Measurements from ENCODE around the gene KRT76. TPM values are rescaled to one million over a fixed set of nuclear protein-coding genes. Genes with fewer than 3 reads are reported as not detected.

The KRT76 gene
- total RNA-seq, 1 experiment from 2014 or later: not detected

DNA sequence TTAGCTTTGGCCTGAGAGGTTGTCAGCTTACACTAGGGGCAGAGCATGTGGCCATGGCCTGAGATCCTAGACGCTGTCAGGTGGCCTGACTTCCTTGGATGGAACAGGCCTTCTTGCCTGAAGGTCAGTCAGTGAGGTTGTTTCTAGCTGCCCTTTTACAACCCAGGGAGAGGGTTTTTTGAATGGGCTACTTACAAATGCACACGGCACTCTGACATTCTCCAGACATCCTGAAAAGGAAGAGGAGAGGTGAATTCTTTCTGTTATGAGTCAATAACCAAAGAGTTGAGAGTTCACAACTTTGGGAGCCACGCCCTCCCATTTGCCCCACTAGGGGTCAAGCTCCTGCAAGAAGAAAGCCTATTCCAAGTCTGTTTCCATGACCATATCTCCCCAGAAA lies 7.8 kb downstream of the KRT76 start:
- ATAC-seq: no peak
- peaks cover 15% of the 10 kb centered on the region; the same call in 1 of the 2 replicates for H3K27me3 ChIP-seq (ENCODE audit: insufficient read depth, low read length)
- H3K9me2 ChIP-seq (ENCODE audit: insufficient read depth): no peaks in the 10 kb centered on the region
- peaks cover 0 to 5% of the 10 kb centered on the region in 2 experiments; a peak in 1 of 4 replicates for H3K4me1 ChIP-seq (ENCODE audit: control insufficient read depth in 1 of 2, insufficient read depth in 2 of 2, low read length in 2 of 2)
- no peak overlapping the region for H3K4me2 ChIP-seq (ENCODE audit: low read length)
- BruUV-seq (replicated peaks): no TSS peak
- H2AFZ ChIP-seq (ENCODE audit: low read depth, low read length, poor library complexity, severe bottlenecking): no peak overlapping the region
- intact Hi-C loops (cut with micrococcal nuclease): no loop called here
- no peaks in the 10 kb centered on the region for H4K20me1 ChIP-seq (ENCODE audit: insufficient read depth)
- ChIA-PET POLR2A (no interaction called here), CTCF (no interaction called here), RAD21 (ENCODE audit: low non-redundant PET in 1 of 2, low total read pairs in 2 of 2, uncharacterized antibody in 2 of 2, unreplicated experiment in 2 of 2) (no interaction called here)
- H3K79me2 ChIP-seq (ENCODE audit: insufficient read depth, low read length): no peaks in the 10 kb centered on the region
- no peaks in the 10 kb centered on the region for H3K9me3 ChIP-seq (ENCODE audit: control insufficient read depth in 1 of 2, insufficient read depth in 1 of 2, low read depth in 1 of 2, low read length in 2 of 2)
- H3K27ac ChIP-seq (ENCODE audit: low read depth, low read length): no peak overlapping the region
- no peak for DNase-seq (ENCODE audit: low read depth, low spot score)
- H3K9ac ChIP-seq (ENCODE audit: low read length): no peak overlapping the region
- no peaks in the 10 kb centered on the region for H3K36me3 ChIP-seq (ENCODE audit: control insufficient read depth in 1 of 2, insufficient read depth in 2 of 2, low read length in 2 of 2)
- no peak overlapping the region for H3K4me3 ChIP-seq (replicated peaks in 1 of 2; ENCODE audit: low read depth in 1 of 2, low read length in 2 of 2)
- TF ChIP-seq SIN3A (IDR thresholded peaks at IDR 0.05; ENCODE audit: low read depth) (no peak), FOSL1 (IDR thresholded peaks at IDR 0.05; ENCODE audit: low read depth) (no peak), ELF1 (IDR thresholded peaks at IDR 0.05; ENCODE audit: borderline replicate concordance, low read depth) (no peak), CEBPB (IDR thresholded peaks at IDR 0.05; ENCODE audit: low read depth) (no peak), SRF (IDR thresholded peaks at IDR 0.05; ENCODE audit: low read depth) (no peak), EGR1 (IDR thresholded peaks at IDR 0.05; ENCODE audit: low read depth) (no peak), YY1 (IDR thresholded peaks at IDR 0.05; ENCODE audit: extremely low read depth, insufficient replicate concordance, low read depth, low read length) (no peak), POLR2A (IDR thresholded peaks at IDR 0.05; ENCODE audit: borderline replicate concordance, extremely low read depth, insufficient read depth, insufficient read length) (no peak), JUND (IDR thresholded peaks at IDR 0.05) (no peak), ZFX (IDR thresholded peaks at IDR 0.05) (no peak), EZH2 (IDR thresholded peaks at IDR 0.05) (no peak)
- TF ChIP-seq, protein P1, sequence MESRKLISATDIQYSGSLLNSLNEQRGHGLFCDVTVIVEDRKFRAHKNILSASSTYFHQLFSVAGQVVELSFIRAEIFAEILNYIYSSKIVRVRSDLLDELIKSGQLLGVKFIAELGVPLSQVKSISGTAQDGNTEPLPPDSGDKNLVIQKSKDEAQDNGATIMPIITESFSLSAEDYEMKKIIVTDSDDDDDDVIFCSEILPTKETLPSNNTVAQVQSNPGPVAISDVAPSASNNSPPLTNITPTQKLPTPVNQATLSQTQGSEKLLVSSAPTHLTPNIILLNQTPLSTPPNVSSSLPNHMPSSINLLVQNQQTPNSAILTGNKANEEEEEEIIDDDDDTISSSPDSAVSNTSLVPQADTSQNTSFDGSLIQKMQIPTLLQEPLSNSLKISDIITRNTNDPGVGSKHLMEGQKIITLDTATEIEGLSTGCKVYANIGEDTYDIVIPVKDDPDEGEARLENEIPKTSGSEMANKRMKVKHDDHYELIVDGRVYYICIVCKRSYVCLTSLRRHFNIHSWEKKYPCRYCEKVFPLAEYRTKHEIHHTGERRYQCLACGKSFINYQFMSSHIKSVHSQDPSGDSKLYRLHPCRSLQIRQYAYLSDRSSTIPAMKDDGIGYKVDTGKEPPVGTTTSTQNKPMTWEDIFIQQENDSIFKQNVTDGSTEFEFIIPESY (IDR thresholded peaks at IDR 0.05; ENCODE audit: extremely low read depth, insufficient replicate concordance, low read length): no peak
- TF ChIP-seq, protein P2, sequence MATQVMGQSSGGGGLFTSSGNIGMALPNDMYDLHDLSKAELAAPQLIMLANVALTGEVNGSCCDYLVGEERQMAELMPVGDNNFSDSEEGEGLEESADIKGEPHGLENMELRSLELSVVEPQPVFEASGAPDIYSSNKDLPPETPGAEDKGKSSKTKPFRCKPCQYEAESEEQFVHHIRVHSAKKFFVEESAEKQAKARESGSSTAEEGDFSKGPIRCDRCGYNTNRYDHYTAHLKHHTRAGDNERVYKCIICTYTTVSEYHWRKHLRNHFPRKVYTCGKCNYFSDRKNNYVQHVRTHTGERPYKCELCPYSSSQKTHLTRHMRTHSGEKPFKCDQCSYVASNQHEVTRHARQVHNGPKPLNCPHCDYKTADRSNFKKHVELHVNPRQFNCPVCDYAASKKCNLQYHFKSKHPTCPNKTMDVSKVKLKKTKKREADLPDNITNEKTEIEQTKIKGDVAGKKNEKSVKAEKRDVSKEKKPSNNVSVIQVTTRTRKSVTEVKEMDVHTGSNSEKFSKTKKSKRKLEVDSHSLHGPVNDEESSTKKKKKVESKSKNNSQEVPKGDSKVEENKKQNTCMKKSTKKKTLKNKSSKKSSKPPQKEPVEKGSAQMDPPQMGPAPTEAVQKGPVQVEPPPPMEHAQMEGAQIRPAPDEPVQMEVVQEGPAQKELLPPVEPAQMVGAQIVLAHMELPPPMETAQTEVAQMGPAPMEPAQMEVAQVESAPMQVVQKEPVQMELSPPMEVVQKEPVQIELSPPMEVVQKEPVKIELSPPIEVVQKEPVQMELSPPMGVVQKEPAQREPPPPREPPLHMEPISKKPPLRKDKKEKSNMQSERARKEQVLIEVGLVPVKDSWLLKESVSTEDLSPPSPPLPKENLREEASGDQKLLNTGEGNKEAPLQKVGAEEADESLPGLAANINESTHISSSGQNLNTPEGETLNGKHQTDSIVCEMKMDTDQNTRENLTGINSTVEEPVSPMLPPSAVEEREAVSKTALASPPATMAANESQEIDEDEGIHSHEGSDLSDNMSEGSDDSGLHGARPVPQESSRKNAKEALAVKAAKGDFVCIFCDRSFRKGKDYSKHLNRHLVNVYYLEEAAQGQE (IDR thresholded peaks at IDR 0.05; ENCODE audit: low read depth): no peak
- TF ChIP-seq, protein P3, sequence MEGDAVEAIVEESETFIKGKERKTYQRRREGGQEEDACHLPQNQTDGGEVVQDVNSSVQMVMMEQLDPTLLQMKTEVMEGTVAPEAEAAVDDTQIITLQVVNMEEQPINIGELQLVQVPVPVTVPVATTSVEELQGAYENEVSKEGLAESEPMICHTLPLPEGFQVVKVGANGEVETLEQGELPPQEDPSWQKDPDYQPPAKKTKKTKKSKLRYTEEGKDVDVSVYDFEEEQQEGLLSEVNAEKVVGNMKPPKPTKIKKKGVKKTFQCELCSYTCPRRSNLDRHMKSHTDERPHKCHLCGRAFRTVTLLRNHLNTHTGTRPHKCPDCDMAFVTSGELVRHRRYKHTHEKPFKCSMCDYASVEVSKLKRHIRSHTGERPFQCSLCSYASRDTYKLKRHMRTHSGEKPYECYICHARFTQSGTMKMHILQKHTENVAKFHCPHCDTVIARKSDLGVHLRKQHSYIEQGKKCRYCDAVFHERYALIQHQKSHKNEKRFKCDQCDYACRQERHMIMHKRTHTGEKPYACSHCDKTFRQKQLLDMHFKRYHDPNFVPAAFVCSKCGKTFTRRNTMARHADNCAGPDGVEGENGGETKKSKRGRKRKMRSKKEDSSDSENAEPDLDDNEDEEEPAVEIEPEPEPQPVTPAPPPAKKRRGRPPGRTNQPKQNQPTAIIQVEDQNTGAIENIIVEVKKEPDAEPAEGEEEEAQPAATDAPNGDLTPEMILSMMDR (IDR thresholded peaks at IDR 0.05 in 2 of 3, conservative IDR thresholded peaks at IDR 0.05 in 1 of 3; ENCODE audit: borderline replicate concordance in 1 of 3, insufficient read depth in 1 of 3, low read depth in 2 of 3, low read length in 2 of 3): no peak
